ENCODE data around the gene GRK5. TPM values are rescaled to one million over a fixed set of nuclear protein-coding genes. Genes with fewer than 3 reads are reported as not detected.

GRK5 gene
- total RNA-seq, 1 donor from 2014 or later = 21.3 TPM

DNA sequence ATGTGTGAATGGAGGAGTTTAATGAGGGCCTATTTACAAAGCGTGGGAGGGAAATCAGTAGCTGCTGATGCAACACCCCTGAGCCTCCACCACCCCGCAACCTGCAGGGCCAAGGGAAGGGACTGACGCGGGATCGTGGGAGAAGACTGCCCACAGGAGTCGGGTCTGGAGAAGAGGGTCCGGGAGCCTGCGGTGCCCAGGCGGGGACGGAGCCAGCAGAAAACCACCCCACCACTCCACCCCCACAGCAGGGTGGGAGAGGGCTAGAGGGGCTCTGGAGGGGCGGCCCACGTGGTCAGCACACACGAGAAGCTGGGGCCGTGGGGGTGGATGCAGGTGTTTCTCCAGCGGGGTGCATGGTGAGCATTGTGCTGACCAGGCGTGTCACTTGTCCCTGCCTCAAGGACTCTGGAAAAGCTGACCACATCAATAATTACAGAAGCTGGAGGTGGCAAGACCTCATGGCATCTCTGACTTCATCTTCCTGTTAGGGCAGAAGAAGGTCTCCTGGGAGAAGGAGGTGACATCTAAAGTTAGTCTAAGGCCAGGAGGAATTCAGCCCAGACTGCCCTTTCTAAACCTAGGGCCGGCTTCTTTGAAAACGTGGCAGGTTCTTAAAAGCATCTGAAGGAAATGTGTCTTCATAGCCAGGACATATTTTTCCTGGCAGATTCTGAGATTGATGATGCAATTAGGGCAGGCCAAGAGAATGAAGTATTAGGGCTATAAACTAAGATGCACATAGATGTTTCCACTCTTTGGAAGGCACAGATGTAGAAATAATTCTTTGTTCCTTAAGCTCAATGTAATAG, 184.3 kb downstream of the GRK5 start:
- H3K9me3 Mint-ChIP-seq = no peaks in the 10 kb centered on the region
- TF ChIP-seq, protein P1, sequence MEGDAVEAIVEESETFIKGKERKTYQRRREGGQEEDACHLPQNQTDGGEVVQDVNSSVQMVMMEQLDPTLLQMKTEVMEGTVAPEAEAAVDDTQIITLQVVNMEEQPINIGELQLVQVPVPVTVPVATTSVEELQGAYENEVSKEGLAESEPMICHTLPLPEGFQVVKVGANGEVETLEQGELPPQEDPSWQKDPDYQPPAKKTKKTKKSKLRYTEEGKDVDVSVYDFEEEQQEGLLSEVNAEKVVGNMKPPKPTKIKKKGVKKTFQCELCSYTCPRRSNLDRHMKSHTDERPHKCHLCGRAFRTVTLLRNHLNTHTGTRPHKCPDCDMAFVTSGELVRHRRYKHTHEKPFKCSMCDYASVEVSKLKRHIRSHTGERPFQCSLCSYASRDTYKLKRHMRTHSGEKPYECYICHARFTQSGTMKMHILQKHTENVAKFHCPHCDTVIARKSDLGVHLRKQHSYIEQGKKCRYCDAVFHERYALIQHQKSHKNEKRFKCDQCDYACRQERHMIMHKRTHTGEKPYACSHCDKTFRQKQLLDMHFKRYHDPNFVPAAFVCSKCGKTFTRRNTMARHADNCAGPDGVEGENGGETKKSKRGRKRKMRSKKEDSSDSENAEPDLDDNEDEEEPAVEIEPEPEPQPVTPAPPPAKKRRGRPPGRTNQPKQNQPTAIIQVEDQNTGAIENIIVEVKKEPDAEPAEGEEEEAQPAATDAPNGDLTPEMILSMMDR (IDR thresholded peaks at IDR 0.05) = no peak
- no peak overlapping the region for H3K27ac Mint-ChIP-seq
- H3K36me3 Mint-ChIP-seq (ENCODE audit: low read depth) = peaks cover 30% of the 10 kb centered on the region
- ChIA-PET POLR2A (interaction anchor here (1.6 kb wide), 1 partner anchor 10 kb away, joined by 3 read pairs; no protein-coding TSS in a partner anchor), CTCF (no interaction called here)
- no peaks in the 10 kb centered on the region for H3K27me3 Mint-ChIP-seq
- H3K4me3 Mint-ChIP-seq = no peak overlapping the region
- DNase-seq = no peak
- peaks cover 32% of the 10 kb centered on the region for H3K4me1 Mint-ChIP-seq
- ATAC-seq (ENCODE audit: low read depth) = no peak
- intact Hi-C loops (cut with micrococcal nuclease) = no loop called here

- peaks cover 38% of the 10 kb centered on the region for H3K36me3 Mint-ChIP-seq (ENCODE audit: low read depth)
- no peaks in the 10 kb centered on the region for H3K27me3 Mint-ChIP-seq
- H3K4me3 Mint-ChIP-seq = no peak overlapping the region
- ATAC-seq (ENCODE audit: low read depth) = no peak
- H3K4me1 Mint-ChIP-seq = peaks cover 44% of the 10 kb centered on the region
- ChIA-PET POLR2A (interaction anchor here (1.6 kb wide), 1 partner anchor 9 kb away, joined by 3 read pairs; no protein-coding TSS in a partner anchor), CTCF (interaction anchor here (1.0 kb wide), 1 partner anchor 194 kb away, joined by 3 read pairs; no protein-coding TSS in a partner anchor)
- no peaks in the 10 kb centered on the region for H3K9me3 Mint-ChIP-seq
- intact Hi-C loops (cut with micrococcal nuclease) = no loop called here
- no peak overlapping the region for H3K27ac Mint-ChIP-seq
- DNase-seq = no peak
- TF ChIP-seq, protein P1 (IDR thresholded peaks at IDR 0.05) = no peak
Measured at GRCh38 chr10:119393019-119393418, 185.6 kb downstream of the GRK5 start.

DNA sequence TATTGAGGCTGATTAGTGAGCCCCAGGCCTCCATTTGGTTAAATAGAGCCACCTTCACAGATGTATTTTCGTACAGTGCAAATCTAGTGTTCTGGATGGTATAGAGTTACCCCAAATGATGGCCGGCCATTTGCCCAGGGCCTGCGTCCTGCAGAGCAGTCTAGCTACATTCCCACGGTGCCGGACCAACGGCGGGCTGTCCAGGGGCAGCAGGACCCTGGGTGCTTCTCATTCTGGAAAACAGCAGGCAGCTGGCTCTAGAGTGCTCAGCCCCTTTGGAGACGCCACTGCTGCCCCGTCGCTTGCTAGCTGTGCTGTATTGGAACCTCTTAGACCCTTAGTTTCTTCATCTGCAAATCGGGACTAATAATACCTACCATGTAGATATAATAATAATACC, 186.1 kb downstream of the GRK5 start:
- CTCF ChIA-PET = interaction anchor here (1.0 kb wide), 1 partner anchor 194 kb away, joined by 3 read pairs; no protein-coding TSS in a partner anchor
- Mint-ChIP-seq H3K27me3 (no peaks in the 10 kb centered on the region), H3K4me3 (no peak overlapping the region), H3K4me1 (peaks cover 44% of the 10 kb centered on the region), H3K9me3 (no peaks in the 10 kb centered on the region), H3K27ac (peak overlapping the region; percentile 68), H3K36me3 (ENCODE audit: low read depth) (peaks cover 42% of the 10 kb centered on the region)
- POLR2A ChIA-PET = no interaction called here
- no peak for DNase-seq
- intact Hi-C loops (cut with micrococcal nuclease) = no loop called here
- ATAC-seq (ENCODE audit: low read depth) = no peak
- TF ChIP-seq, protein P1 (IDR thresholded peaks at IDR 0.05) = no peak

DNA sequence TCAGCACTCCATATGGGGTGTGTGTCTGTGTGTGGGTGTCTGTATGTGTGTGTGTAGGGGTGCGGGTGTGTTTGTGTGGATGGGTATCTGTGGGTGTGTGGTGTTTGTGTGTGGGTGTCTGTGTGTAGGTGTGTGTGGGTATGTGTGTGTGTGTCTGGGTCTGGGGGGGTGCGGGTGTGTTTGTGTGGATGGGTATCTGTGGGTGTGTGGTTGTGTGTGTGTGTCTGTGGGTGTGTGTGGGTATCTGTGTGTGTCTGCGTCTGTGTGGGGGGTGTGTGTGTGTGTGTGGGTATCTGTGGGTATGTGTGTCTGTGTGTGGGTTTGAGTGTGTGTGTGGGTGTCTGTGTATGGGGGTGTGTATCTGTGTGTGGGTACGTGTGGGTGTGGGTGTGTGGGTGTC, 186.5 kb downstream of the GRK5 start:
- ATAC-seq (ENCODE audit: low read depth) = no peak
- Mint-ChIP-seq H3K4me3 (no peak overlapping the region), H3K9me3 (no peaks in the 10 kb centered on the region), H3K4me1 (peaks cover 44% of the 10 kb centered on the region), H3K27ac (peak overlapping the region; percentile 68), H3K36me3 (ENCODE audit: low read depth) (peaks cover 41% of the 10 kb centered on the region), H3K27me3 (no peaks in the 10 kb centered on the region)
- CTCF ChIA-PET = no interaction called here
- intact Hi-C loops (cut with micrococcal nuclease) = loop anchor here (2.0 kb wide), 2 partner anchors 23 to 87 kb away; no protein-coding TSS in a partner anchor
- TF ChIP-seq, protein P1 (IDR thresholded peaks at IDR 0.05) = no peak
- DNase-seq = no peak
- POLR2A ChIA-PET = no interaction called here

DNA sequence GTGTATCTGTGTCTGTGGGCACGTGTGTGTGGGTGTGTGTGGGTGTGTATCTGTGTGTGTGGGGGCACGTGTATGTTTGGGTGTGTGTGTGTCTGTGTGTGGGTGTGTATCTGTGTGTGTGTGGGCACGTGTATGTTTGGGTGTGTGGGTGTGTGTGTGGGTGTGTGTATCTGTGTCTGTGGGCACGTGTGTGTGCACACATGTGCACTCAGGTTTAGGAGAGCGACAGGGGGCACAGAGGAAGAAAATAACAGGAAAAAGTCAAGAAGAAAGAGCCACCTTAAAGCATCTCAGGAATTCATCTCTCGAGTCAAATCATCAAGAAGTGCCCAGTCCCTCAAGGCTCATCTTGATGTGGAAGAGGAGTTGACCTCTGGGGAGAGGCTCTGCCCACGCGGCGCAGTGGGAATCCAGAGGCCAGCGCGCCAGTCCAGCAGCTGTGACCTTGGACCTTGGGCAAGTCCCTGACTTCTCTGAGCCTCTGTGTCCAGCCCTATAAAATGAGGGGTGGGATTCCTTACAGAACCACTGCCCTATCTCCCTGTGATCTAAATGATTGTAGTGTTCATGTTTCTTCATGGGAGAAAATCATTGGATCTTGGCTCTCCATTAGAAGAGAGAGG, 187.4 kb downstream of the GRK5 start:
- H3K9me3 Mint-ChIP-seq = no peaks in the 10 kb centered on the region
- H3K4me3 Mint-ChIP-seq = peak overlapping the region; percentile 60
- CTCF ChIA-PET = interaction anchor here (0.9 kb wide), 1 partner anchor 195 kb away, joined by 4 read pairs; no protein-coding TSS in a partner anchor
- TF ChIP-seq, protein P1 (IDR thresholded peaks at IDR 0.05) = no peak
- no peaks in the 10 kb centered on the region for H3K27me3 Mint-ChIP-seq
- H3K27ac Mint-ChIP-seq = peak overlapping the region; percentile 91
- H3K36me3 Mint-ChIP-seq (ENCODE audit: low read depth) = peaks cover 49% of the 10 kb centered on the region
- POLR2A ChIA-PET = interaction anchor here (1.2 to 2.1 kb wide), 6 partner anchors 12 to 188 kb away, joined by 3 to 11 read pairs (median 9); partner anchors contain the start of gene GRK5
- intact Hi-C loops (cut with micrococcal nuclease) = loop anchor here (2.0 kb wide), 2 partner anchors 24 to 88 kb away; no protein-coding TSS in a partner anchor
- no peak for ATAC-seq (ENCODE audit: low read depth)
- no peak for DNase-seq
- H3K4me1 Mint-ChIP-seq = peaks cover 44% of the 10 kb centered on the region

All from activated B cell treated with CpG ODN at 0.5 μM for 24 hours (primary cell).